Measurements from ENCODE around the gene ANKRD2.

DNA sequence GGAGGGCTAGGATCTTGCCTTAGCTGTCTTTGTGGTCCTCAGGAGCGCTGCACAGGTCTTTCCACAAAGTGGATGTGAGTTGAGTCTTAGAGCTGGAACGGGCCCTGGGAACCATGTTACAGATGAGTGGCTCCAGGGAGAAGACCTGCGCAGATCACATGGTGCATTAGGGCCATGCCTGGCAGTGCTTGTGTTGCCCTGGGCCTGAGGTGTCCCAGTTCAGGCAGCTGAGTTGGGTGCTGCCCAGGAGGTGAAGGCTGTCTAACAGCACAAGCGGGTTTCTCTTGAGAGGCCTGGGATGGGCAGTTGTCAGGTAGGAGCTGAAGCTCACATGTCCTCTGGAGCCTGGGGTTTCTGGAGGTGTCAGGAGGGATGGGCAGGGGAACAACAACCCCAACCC lies 33.7 kb upstream of the ANKRD2 start:
- TF ChIP-seq, protein P1, sequence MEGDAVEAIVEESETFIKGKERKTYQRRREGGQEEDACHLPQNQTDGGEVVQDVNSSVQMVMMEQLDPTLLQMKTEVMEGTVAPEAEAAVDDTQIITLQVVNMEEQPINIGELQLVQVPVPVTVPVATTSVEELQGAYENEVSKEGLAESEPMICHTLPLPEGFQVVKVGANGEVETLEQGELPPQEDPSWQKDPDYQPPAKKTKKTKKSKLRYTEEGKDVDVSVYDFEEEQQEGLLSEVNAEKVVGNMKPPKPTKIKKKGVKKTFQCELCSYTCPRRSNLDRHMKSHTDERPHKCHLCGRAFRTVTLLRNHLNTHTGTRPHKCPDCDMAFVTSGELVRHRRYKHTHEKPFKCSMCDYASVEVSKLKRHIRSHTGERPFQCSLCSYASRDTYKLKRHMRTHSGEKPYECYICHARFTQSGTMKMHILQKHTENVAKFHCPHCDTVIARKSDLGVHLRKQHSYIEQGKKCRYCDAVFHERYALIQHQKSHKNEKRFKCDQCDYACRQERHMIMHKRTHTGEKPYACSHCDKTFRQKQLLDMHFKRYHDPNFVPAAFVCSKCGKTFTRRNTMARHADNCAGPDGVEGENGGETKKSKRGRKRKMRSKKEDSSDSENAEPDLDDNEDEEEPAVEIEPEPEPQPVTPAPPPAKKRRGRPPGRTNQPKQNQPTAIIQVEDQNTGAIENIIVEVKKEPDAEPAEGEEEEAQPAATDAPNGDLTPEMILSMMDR (conservative IDR thresholded peaks at IDR 0.05 in 1 of 2, IDR thresholded peaks at IDR 0.05 in 1 of 2; ENCODE audit: low read depth in 1 of 2, low read length in 2 of 2): no peak
- no peak for TF ChIP-seq EZH2 (IDR thresholded peaks at IDR 0.05; ENCODE audit: low read length, missing control alignments)
